Measurements from ENCODE around the gene HDDC2.

The HDDC2 gene

GRCh38 chr6:125271486-125272159 lies 30.1 kb downstream of the HDDC2 start:
- DNase-seq, result no peak

GRCh38 chr6:125270380-125270779 lies 31.4 kb downstream of the HDDC2 start:
- no peak for DNase-seq

- DNase-seq, result no peak
Measured at GRCh38 chr6:125269328-125269985, 32.3 kb downstream of the HDDC2 start.

GRCh38 chr6:125268765-125269164 lies 33.0 kb downstream of the HDDC2 start:
- DNase-seq, result no peak

- no peak for DNase-seq
Measured at GRCh38 chr6:125267806-125268523, 33.8 kb downstream of the HDDC2 start.

GRCh38 chr6:125264476-125264875 lies 37.3 kb downstream of the HDDC2 start:
- DNase-seq, result no peak

GRCh38 chr6:125262016-125263013 lies 39.5 kb downstream of the HDDC2 start:
- DNase-seq, result no peak

GRCh38 chr6:125259354-125259736 lies 42.4 kb downstream of the HDDC2 start:
- no peak for DNase-seq

- DNase-seq, result no peak
Measured at GRCh38 chr6:125258651-125259353, 43.0 kb downstream of the HDDC2 start.

- no peak for DNase-seq
Measured at GRCh38 chr6:125257351-125257750, 44.4 kb downstream of the HDDC2 start.

- DNase-seq, result no peak
Measured at GRCh38 chr6:125255201-125255600, 46.6 kb downstream of the HDDC2 start.

- no peak for DNase-seq
Measured at GRCh38 chr6:125254321-125254720, 47.4 kb downstream of the HDDC2 start.

- DNase-seq, result no peak
Measured at GRCh38 chr6:125253881-125254280, 47.9 kb downstream of the HDDC2 start.

- no peak for DNase-seq
Measured at GRCh38 chr6:125252891-125253290, 48.9 kb downstream of the HDDC2 start.

GRCh38 chr6:125251516-125252220 lies 50.1 kb downstream of the HDDC2 start:
- no peak for DNase-seq

- no peak for DNase-seq
Measured at GRCh38 chr6:125250511-125250910, 51.3 kb downstream of the HDDC2 start.

GRCh38 chr6:125248136-125248535 lies 53.6 kb downstream of the HDDC2 start:
- DNase-seq, result no peak

GRCh38 chr6:125246566-125246965 lies 55.2 kb downstream of the HDDC2 start:
- no peak for DNase-seq

GRCh38 chr6:125245523-125246264 lies 56.1 kb downstream of the HDDC2 start:
- no peak for DNase-seq

Measured in anterior cingulate cortex (tissue), 58 donors.